ENCODE results near the gene PAPPA2. TPM values are rescaled to one million over a fixed set of nuclear protein-coding genes. Genes with fewer than 3 reads are reported as not detected.

PAPPA2 gene
- total and polyA plus RNA-seq, 2 of the 4 experiments (the other 2 are of a cell fraction) = 0.10 to 0.18 TPM

DNA sequence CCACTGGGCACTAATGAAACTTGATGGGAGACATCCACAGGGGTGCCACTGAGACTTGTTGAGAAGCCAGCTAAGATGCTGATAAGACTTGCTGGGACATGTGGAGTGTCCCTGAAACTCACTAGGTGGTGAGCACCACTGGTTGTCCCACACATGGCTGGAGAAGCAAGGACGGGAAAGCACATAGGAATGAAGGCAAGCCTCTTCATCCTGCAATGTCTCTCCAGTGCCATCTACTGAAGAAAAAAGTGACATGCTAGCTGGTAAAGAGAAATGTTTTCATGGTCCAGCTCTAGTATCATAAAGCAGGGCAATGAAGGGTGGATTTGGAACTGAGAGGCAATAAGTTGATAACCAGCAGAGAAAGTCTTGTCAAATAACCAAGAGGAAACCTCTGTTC lies 283.0 kb downstream of the PAPPA2 start:
- H4K8ac ChIP-seq (ENCODE audit: low read depth in 2 of 2, low read length in 2 of 2) = no peak overlapping the region
- no peak for DNase-seq
- H2BK5ac ChIP-seq (ENCODE audit: low read depth, low read length, poor library complexity, severe bottlenecking) = no peak overlapping the region
- H3K18ac ChIP-seq (ENCODE audit: low read depth, low read length) = no peak overlapping the region
- no peak overlapping the region for H2AFZ ChIP-seq (replicated peaks; ENCODE audit: low read length, poor library complexity)
- no peak overlapping the region for H3K23ac ChIP-seq (ENCODE audit: low read depth, low read length)
- WGBS, 2 experiments (ENCODE audit: extremely low coverage in 2 of 2, insufficient read length in 1 of 2) = no CpG with 5 or more reads among the region's 1 CpG
- H2BK120ac ChIP-seq (ENCODE audit: low read depth, low read length) = no peak overlapping the region
- intact Hi-C loops (cut with micrococcal nuclease) = no loop called here
- no peak overlapping the region for H3K4ac ChIP-seq (ENCODE audit: low read depth, low read length)
- H2BK15ac ChIP-seq (ENCODE audit: low read depth, low read length) = no peak overlapping the region
- H2AK9ac ChIP-seq (replicated peaks; ENCODE audit: low read depth, low read length, poor library complexity) = peak overlapping the region; percentile 42
- CTCF ChIA-PET = no interaction called here
- H4K91ac ChIP-seq (ENCODE audit: insufficient read depth, low read depth, low read length) = no peak overlapping the region
- no peak overlapping the region for H2AK5ac ChIP-seq (ENCODE audit: low read depth, low read length)
- no peaks in the 10 kb centered on the region for H3K79me1 ChIP-seq (ENCODE audit: low read depth in 1 of 2, low read length in 2 of 2)
- H3K27me3 ChIP-seq (ENCODE audit: control insufficient read depth, insufficient read depth, low read length) = no peaks in the 10 kb centered on the region
- H3K4me3 ChIP-seq (ENCODE audit: insufficient read depth, low read depth, low read length) = no peak overlapping the region
- H4K20me1 ChIP-seq (ENCODE audit: insufficient read depth, low read length) = no peaks in the 10 kb centered on the region
- in situ Hi-C loops (cut with MboI; ENCODE audit: low sequenced_read_pairs) = no loop called here
- TF ChIP-seq RAD21 (IDR thresholded peaks at IDR 0.05; ENCODE audit: low read length) (no peak), RCOR1 (IDR thresholded peaks at IDR 0.05; ENCODE audit: insufficient replicate concordance, low read length) (no peak), BHLHE40 (IDR thresholded peaks at IDR 0.05; ENCODE audit: low read depth, low read length) (no peak), POLR2A (IDR thresholded peaks at IDR 0.05; ENCODE audit: low read depth, low read length) (no peak), MXI1 (IDR thresholded peaks at IDR 0.05; ENCODE audit: borderline replicate concordance, low read depth, low read length) (no peak), CHD1 (IDR thresholded peaks at IDR 0.05; ENCODE audit: low read depth, low read length) (no peak), SMC3 (IDR thresholded peaks at IDR 0.05; ENCODE audit: low read depth, low read length) (no peak), MAZ (IDR thresholded peaks at IDR 0.05; ENCODE audit: borderline replicate concordance, low read depth, low read length) (no peak), MAFK (IDR thresholded peaks at IDR 0.05; ENCODE audit: low read depth, low read length) (no peak), FOS (IDR thresholded peaks at IDR 0.05; ENCODE audit: low read depth, low read length) (no peak), RFX5 (IDR thresholded peaks at IDR 0.05; ENCODE audit: low read depth, low read length) (no peak), CEBPB (IDR thresholded peaks at IDR 0.05; ENCODE audit: low read depth, low read length) (no peak), NFE2L2 (IDR thresholded peaks at IDR 0.05; ENCODE audit: low read depth, low read length) (no peak)
- TF ChIP-seq, protein P1, sequence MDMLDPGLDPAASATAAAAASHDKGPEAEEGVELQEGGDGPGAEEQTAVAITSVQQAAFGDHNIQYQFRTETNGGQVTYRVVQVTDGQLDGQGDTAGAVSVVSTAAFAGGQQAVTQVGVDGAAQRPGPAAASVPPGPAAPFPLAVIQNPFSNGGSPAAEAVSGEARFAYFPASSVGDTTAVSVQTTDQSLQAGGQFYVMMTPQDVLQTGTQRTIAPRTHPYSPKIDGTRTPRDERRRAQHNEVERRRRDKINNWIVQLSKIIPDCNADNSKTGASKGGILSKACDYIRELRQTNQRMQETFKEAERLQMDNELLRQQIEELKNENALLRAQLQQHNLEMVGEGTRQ (IDR thresholded peaks at IDR 0.05; ENCODE audit: low read depth, low read length) = no peak
- TF ChIP-seq, protein P2, sequence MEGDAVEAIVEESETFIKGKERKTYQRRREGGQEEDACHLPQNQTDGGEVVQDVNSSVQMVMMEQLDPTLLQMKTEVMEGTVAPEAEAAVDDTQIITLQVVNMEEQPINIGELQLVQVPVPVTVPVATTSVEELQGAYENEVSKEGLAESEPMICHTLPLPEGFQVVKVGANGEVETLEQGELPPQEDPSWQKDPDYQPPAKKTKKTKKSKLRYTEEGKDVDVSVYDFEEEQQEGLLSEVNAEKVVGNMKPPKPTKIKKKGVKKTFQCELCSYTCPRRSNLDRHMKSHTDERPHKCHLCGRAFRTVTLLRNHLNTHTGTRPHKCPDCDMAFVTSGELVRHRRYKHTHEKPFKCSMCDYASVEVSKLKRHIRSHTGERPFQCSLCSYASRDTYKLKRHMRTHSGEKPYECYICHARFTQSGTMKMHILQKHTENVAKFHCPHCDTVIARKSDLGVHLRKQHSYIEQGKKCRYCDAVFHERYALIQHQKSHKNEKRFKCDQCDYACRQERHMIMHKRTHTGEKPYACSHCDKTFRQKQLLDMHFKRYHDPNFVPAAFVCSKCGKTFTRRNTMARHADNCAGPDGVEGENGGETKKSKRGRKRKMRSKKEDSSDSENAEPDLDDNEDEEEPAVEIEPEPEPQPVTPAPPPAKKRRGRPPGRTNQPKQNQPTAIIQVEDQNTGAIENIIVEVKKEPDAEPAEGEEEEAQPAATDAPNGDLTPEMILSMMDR (conservative IDR thresholded peaks at IDR 0.05; ENCODE audit: low read depth, low read length) = no peak
- TF ChIP-seq, protein P3, sequence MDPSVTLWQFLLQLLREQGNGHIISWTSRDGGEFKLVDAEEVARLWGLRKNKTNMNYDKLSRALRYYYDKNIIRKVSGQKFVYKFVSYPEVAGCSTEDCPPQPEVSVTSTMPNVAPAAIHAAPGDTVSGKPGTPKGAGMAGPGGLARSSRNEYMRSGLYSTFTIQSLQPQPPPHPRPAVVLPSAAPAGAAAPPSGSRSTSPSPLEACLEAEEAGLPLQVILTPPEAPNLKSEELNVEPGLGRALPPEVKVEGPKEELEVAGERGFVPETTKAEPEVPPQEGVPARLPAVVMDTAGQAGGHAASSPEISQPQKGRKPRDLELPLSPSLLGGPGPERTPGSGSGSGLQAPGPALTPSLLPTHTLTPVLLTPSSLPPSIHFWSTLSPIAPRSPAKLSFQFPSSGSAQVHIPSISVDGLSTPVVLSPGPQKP (IDR thresholded peaks at IDR 0.05; ENCODE audit: borderline replicate concordance, low read depth, low read length) = no peak
- H3K36me3 ChIP-seq (ENCODE audit: control insufficient read depth, insufficient read depth, low read length) = no peaks in the 10 kb centered on the region
- no peak for ATAC-seq (ENCODE audit: low read depth)
- H3K9ac ChIP-seq (ENCODE audit: low read depth, low read length) = no peak overlapping the region
- H3K56ac ChIP-seq (ENCODE audit: extremely low read depth, insufficient read depth, low read length) = no peak overlapping the region
- POLR2A ChIA-PET (ENCODE audit: unreplicated experiment) = no interaction called here
- no peak overlapping the region for H3K14ac ChIP-seq (replicated peaks; ENCODE audit: low read depth, low read length)
- H3K4me1 ChIP-seq (ENCODE audit: control insufficient read depth, insufficient read depth, low read length) = no peaks in the 10 kb centered on the region
- H3K4me2 ChIP-seq (ENCODE audit: low read depth, low read length) = no peak overlapping the region
- no TSS peak for BruUV-seq (replicated peaks)
- H3K9me1 ChIP-seq (ENCODE audit: insufficient read depth, low read length) = no peaks in the 10 kb centered on the region
- H4K5ac ChIP-seq (ENCODE audit: low read depth, low read length) = no peak overlapping the region
- no peaks in the 10 kb centered on the region for H3K9me3 ChIP-seq (ENCODE audit: control insufficient read depth, insufficient read depth, low read length)
- no peak overlapping the region for H3K27ac ChIP-seq (ENCODE audit: insufficient read depth, low read length)
- dilution Hi-C loops (cut with HindIII; ENCODE audit: low sequenced_read_pairs, unreplicated experiment) = no loop called here
- no peak overlapping the region for H2BK20ac ChIP-seq (ENCODE audit: low read depth, low read length)
